ENCODE results near the gene ARL11. TPM values are rescaled to one million over a fixed set of nuclear protein-coding genes. Genes with fewer than 3 reads are reported as not detected.

The ARL11 gene
- total RNA-seq (2022; extraction: Qiagen RNA extraction; ENCODE audit: low read depth) = not detected in 5 replicates

DNA sequence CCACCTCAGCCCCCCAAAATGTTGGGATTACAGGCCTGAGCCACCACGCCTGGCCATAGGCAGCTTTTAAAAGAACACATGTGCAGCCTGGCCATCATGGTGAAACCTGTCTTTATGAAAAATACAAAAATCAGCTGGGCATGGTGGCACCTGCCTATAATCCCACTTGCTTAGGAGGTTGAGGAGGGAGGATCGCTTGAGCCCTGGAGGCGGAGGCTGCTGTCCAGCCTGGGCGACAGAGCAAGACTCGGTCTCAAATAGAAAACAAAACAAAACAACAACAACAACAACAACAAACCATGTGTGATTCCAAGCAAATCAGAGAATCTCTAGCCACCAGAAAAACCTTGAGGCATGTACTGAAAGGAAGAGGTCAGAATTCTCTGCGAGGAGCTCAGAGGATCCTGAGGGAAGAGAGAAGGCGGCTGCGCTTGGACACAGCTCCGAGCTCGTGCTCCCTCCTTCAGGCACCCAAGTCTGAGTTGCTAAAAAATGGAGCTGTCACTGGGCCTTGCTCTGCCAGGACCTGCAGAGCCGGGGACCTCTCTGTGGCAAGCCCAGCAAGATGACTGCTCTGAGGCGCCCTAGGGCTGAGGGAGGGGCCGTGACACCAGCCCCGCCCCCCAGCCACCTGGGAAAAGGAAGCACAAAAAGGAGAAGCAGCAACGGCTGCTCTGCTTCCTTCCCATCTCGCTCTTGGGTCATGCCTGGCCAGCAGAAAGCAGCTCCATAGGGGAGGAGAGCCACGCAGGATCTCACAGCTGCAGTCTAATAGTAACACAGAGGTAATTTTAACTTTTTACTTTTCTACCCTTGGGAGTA is at the start of gene ARL11:
Gene ARL11, plus strand, starts transcription at position 677 of the 822 bp plus-strand sequence. CDS start 1,941 bp downstream, outside the sequence.

DNA sequence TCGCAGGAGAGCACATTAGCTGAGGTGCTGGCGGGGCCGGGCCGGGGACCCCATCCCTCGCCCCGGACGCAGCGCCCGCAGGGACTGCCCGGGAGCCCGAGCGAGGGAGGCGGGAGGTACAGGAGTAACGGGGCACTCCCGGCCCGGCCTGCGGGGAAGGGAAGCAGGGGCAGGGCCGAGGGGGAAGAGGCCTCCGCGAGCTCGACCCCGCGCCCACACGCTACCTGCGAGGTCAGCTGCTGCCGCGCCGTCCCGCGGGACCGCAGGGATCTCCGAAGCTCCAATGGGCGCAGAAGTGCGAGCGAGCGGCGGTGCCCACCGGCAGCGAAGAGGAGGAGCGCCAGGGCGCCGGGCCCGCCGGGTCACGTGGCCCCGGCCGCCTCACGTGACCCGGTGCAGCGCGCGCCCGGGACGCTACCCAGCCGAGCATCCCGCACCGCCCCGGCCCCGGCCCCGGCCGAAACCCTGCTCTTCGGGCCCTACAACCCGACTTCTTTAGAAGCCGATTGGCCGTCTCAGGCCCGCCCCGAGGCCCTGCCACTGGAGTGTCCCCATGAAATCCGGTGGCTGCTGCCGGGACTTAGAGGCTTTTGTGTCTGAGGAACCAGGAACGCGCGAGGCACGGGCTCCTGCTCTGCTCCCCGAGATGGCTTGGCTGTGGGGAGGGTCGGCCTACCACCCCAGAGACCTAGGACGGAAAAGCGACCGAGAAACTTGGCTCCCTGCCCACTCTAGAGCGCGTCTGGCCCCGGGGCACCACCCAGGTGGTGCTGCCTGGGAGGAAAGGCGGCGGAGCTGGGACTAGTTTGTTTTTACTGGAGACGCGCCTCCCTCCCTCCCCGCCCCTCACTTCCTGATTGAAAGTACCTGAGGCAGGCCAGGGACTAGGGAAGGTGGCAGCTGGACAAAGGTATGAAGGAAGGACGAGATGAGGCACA is 42.8 kb upstream of the ARL11 start, which contains the start of gene RCBTB1:
Gene RCBTB1, minus strand, starts transcription at position 339 of the 938 bp plus-strand sequence. CDS start 18,279 bp downstream, outside the sequence.

Other genes starting within 250 kb of the ARL11 start
- 1.9 to 2.7 TPM (median 2.4 TPM) in 5 replicates for gene CAB39L, start 184.4 kb upstream of the ARL11 start, total RNA-seq (2022; extraction: Qiagen RNA extraction; ENCODE audit: low read depth)
- gene SETDB2, start 184.2 kb upstream of the ARL11 start, total RNA-seq (2022; extraction: Qiagen RNA extraction; ENCODE audit: low read depth) = 1.9 to 2.6 TPM (median 2.3 TPM) in 5 replicates
- gene PHF11, start 132.6 kb upstream of the ARL11 start, total RNA-seq (2022; extraction: Qiagen RNA extraction; ENCODE audit: low read depth) = 6.4 to 7.7 TPM (median 7.5 TPM) in 5 replicates
- 7.0 to 10.9 TPM (median 9.2 TPM) in 5 replicates for gene RCBTB1, start 42.9 kb upstream of the ARL11 start, total RNA-seq (2022; extraction: Qiagen RNA extraction; ENCODE audit: low read depth)
- 36.6 to 74.4 TPM (median 66.3 TPM) in 5 replicates for gene EBPL, start 63.0 kb downstream of the ARL11 start, total RNA-seq (2022; extraction: Qiagen RNA extraction; ENCODE audit: low read depth)
- 23.8 to 30.7 TPM (median 28.8 TPM) in 5 replicates for gene KPNA3, start 164.2 kb downstream of the ARL11 start, total RNA-seq (2022; extraction: Qiagen RNA extraction; ENCODE audit: low read depth)